Activated CD4-positive, alpha-beta T cell treated with anti-CD3 and anti-CD28 coated beads, Interleukin-2, amount 50 U/mL, for 48 hours (primary cell): Measurements from ENCODE around the gene TFF2.

Source experiments
- DNase-seq, 2 experiments: peaks; one replicate each; pipeline ENCODE4 v3.0.0-alpha.2; 2020

TFF2 gene

GRCh38 chr21:42317826-42318746, 32.7 kb downstream of the TFF2 start:
- no peak for DNase-seq

GRCh38 chr21:42317341-42317741, 33.5 kb downstream of the TFF2 start:
- DNase-seq: no peak

- no peak for DNase-seq
Measured at GRCh38 chr21:42316891-42317290, 33.9 kb downstream of the TFF2 start.

GRCh38 chr21:42315296-42315891, 35.4 kb downstream of the TFF2 start, which contains the start of gene TFF3:
Gene TFF3 (minus strand): TSS chr21:42315409. CDS start chr21:42315374, 35 bp downstream.
- DNase-seq: no peak

GRCh38 chr21:42314616-42315295, 36.0 kb downstream of the TFF2 start:
- no peak for DNase-seq

GRCh38 chr21:42313501-42313969, 37.3 kb downstream of the TFF2 start:
- no peak for DNase-seq

- DNase-seq: no peak
Measured at GRCh38 chr21:42312626-42313104, 38.1 kb downstream of the TFF2 start.

GRCh38 chr21:42311816-42312625, 38.8 kb downstream of the TFF2 start:
- no peak for DNase-seq

GRCh38 chr21:42311160-42311559, 39.6 kb downstream of the TFF2 start:
- DNase-seq: no peak

GRCh38 chr21:42310411-42311001, 40.3 kb downstream of the TFF2 start:
- no peak for DNase-seq

GRCh38 chr21:42309753-42310213, 41.0 kb downstream of the TFF2 start:
- DNase-seq: peak; percentile 80 to 82

GRCh38 chr21:42308914-42309752, 41.7 kb downstream of the TFF2 start:
- no peak for DNase-seq

GRCh38 chr21:42308161-42308913, 42.5 kb downstream of the TFF2 start:
- DNase-seq: no peak

- no peak for DNase-seq
Measured at GRCh38 chr21:42307106-42307505, 43.7 kb downstream of the TFF2 start.

GRCh38 chr21:42306366-42307035, 44.3 kb downstream of the TFF2 start:
- no peak for DNase-seq

GRCh38 chr21:42305707-42306147, 45.1 kb downstream of the TFF2 start:
- DNase-seq: no peak

GRCh38 chr21:42304556-42305454, 46.0 kb downstream of the TFF2 start:
- no peak for DNase-seq

GRCh38 chr21:42303443-42303842, 47.4 kb downstream of the TFF2 start:
- DNase-seq: no peak
